Head of caudate nucleus (tissue), 42 donors: ENCODE data around the gene PDCD6IP.

Experiments used
- DNase-seq, 42 donors: peaks; one replicate each; pipeline versions ENCODE4 v3.0.0 to v3.0.0-alpha.2; 2020 to 2021; ENCODE audit warnings: mixed read lengths in 7 of 42
- intact Hi-C: fragments of 100-400 bp; cut with DNase I; formaldehyde crosslinking; loops from one replicate; pipeline ENCODE4 v1.15.0; 2022

PDCD6IP gene

GRCh38 chr3:33909547-33909946 lies 111.1 kb downstream of the PDCD6IP start:
- intact Hi-C loops = no loop called here

DNA sequence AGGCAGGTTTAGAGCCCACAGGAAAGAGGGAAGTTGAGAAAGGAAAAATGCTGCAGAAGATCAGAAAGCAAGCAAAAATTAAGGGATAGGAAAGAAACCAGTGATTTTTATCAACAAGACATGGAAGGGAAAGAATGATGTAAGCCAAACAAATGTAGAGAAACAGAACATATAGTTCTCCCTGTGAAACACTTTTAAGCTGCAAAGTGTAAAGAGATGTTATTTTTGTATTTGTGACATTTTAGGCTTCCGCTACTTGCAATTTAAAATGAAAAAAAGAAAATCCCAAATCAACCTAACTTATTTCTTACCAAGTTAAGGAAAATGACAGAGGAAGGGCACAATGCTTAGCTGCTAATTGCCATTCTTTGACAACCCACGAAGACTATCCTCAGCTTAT lies 111.6 kb downstream of the PDCD6IP start:
- intact Hi-C loops = no loop called here
- DNase-seq = no peak

More at GRCh38 chr3:33909547-33909946, 111.1 kb downstream of the PDCD6IP start:
- DNase-seq = no peak

GRCh38 chr3:33911525-33912322 lies 113.3 kb downstream of the PDCD6IP start:
- peak in 10 of 42 donors; percentile 4 to 70 (median 36) for DNase-seq
- intact Hi-C loops = no loop called here

GRCh38 chr3:33914212-33914611 lies 115.8 kb downstream of the PDCD6IP start:
- intact Hi-C loops = no loop called here
- DNase-seq = no peak

- no peak for DNase-seq
- intact Hi-C loops = no loop called here
Observed at GRCh38 chr3:33914731-33915379, 116.4 kb downstream of the PDCD6IP start.

DNA sequence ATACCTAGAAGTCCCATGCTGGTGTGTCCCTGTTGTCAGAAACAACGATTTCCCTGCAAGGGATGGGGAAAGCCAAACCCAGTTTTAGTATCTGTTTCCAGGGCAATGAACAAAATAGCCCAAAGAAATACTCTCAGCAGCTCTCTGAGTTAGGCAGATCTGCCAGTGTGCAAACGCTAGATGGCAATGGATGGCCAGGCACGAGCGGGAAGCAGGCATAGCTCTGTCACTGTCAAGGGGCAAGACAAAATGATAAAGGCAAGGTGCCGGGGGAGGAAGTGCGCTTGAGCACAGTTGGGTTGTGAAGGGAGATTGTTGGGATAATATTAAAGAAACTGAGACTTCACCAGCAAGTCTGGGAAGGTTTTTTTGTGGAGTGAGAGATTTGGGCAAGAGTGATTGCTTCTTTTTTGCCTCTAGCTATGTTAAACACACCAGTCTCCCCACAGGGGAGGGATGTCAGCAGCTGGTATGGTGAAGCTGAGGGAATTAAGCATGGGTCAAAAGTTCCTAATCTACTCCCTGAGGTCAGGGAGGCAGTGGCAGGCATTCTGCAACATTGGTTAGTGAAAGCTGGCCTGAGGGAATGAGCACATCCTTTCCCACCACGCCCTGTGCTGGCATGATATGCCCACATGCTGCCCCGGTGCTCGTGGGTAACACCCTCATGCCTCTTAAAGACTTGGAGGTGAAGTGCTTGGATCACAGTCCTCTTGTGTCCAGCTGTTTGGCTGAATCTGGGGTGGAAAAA lies 117.5 kb downstream of the PDCD6IP start:
- DNase-seq = peak; percentile 28 to 90 (median 71)
- intact Hi-C loops = no loop called here

GRCh38 chr3:33918126-33918756 lies 119.8 kb downstream of the PDCD6IP start:
- intact Hi-C loops = no loop called here
- no peak for DNase-seq
